MM.1S (cell line): ENCODE data around the gene NGEF.

Source experiments
- CTCF ChIP-seq: fragments of 300-600 bp; sonication (generic); IDR thresholded peaks from 2 replicates; pipeline ENCODE4 v1.5.1; 2016; ENCODE audit warnings: antibody characterized with exemption, low read length, mixed read lengths
- EZH2 ChIP-seq: fragments of 300-600 bp; sonication (generic); optimal IDR thresholded peaks from 2 replicates; pipeline ENCODE3; 2017; ENCODE audit warnings: low read depth, mild to moderate bottlenecking, antibody characterized with exemption, low read length, mixed read lengths
- EZH2phosphoT487 ChIP-seq: fragments of 300-600 bp; sonication (generic); IDR thresholded peaks from 2 replicates; pipeline ENCODE4 v1.6.1; 2018; ENCODE audit warnings: antibody characterized with exemption, low read length

- TF ChIP-seq CTCF (no peak), EZH2 (no peak), EZH2phosphoT487 (no peak)
Measured at GRCh38 chr2:232882505-232883115, 130.4 kb downstream of the NGEF start.
